Neural progenitor cell (in vitro differentiated cells): ENCODE measurements around the gene GPR135. TPM values are rescaled to one million over a fixed set of nuclear protein-coding genes. Genes with fewer than 3 reads are reported as not detected.
A peak's percentile ranks its signal among the peaks of the same experiment; 100 is the strongest.

Experiments used
- DNase-seq: peaks from one replicate; pipeline ENCODE4 v3.0.0-alpha.2; 2016; ENCODE audit warnings: low spot score
- H2AFZ ChIP-seq: fragments of 200-600 bp; sonication (generic); replicated peaks from 2 replicates; pipeline ENCODE4 v1.6.1; 2016; ENCODE audit warnings: antibody characterized with exemption
- H3F3A ChIP-seq: fragments of 200-600 bp; sonication (generic); 2 replicates; pipeline ENCODE4 v1.6.1; 2016; ENCODE audit warnings: antibody characterized with exemption, low read depth
- H3K27ac ChIP-seq: fragments of 200-600 bp; sonication (generic); 2 replicates; pipeline ENCODE4 v1.5.1; 2016; ENCODE audit warnings: mild to moderate bottlenecking
- H3K27me3 ChIP-seq: fragments of 200-600 bp; sonication (generic); 2 replicates; pipeline ENCODE4 v1.6.1; 2016; ENCODE audit warnings: mild to moderate bottlenecking, moderate library complexity
- H3K36me3 ChIP-seq: fragments of 200-600 bp; sonication (generic); 2 replicates; pipeline ENCODE4 v1.5.1; 2016
- H3K4me1 ChIP-seq: fragments of 200-600 bp; sonication (generic); 2 replicates; pipeline ENCODE4 v1.6.1; 2016; ENCODE audit warnings: mixed run types
- H3K4me2 ChIP-seq: fragments of 200-600 bp; sonication (generic); 2 replicates; pipeline ENCODE4 v1.6.1; 2016
- H3K4me3 ChIP-seq: fragments of 200-600 bp; sonication (generic); 2 replicates; pipeline ENCODE4 v1.5.1; 2016
- H3K79me2 ChIP-seq: fragments of 200-600 bp; sonication (generic); 2 replicates; pipeline ENCODE4 v1.6.1; 2016; ENCODE audit warnings: low read depth
- H3K9ac ChIP-seq: fragments of 200-600 bp; sonication (generic); 2 replicates; pipeline ENCODE4 v1.6.1; 2016
- H3K9me3 ChIP-seq: fragments of 200-600 bp; sonication (generic); 2 replicates; pipeline ENCODE4 v1.5.1; 2016; ENCODE audit warnings: low read depth
- H4K20me1 ChIP-seq: fragments of 200-600 bp; sonication (generic); 2 replicates; pipeline ENCODE4 v1.6.1; 2016; ENCODE audit warnings: low read depth
- H3K27ac Mint-ChIP-seq: 3 replicates; pipeline ENCODE4 v1.8.0; 2021; ENCODE audit warnings: mixed read lengths
- H3K27me3 Mint-ChIP-seq: 2 replicates; pipeline ENCODE4 v1.8.0; 2022; ENCODE audit warnings: low read depth, mild to moderate bottlenecking, inconsistent platforms, moderate library complexity, mixed read lengths; ENCODE audit not compliant: insufficient read depth
- H3K36me3 Mint-ChIP-seq: 3 replicates; pipeline ENCODE4 v1.8.0; 2021; ENCODE audit warnings: mixed read lengths
- H3K4me1 Mint-ChIP-seq: 3 replicates; pipeline ENCODE4 v1.8.0; 2021; ENCODE audit warnings: mixed read lengths
- H3K4me3 Mint-ChIP-seq: 3 replicates; pipeline ENCODE4 v1.8.0; 2021; ENCODE audit warnings: mild to moderate bottlenecking, moderate library complexity, mixed read lengths
- H3K9me3 Mint-ChIP-seq: 3 replicates; pipeline ENCODE4 v1.8.0; 2020; ENCODE audit warnings: mixed read lengths
- EZH2 ChIP-seq: fragments of 200-600 bp; sonication (generic); IDR thresholded peaks from 2 replicates; pipeline ENCODE4 v1.6.1; 2017; ENCODE audit warnings: antibody characterized with exemption, mild to moderate bottlenecking, moderate library complexity
- EZH2phosphoT487 ChIP-seq: fragments of 200-600 bp; sonication (generic); IDR thresholded peaks from 2 replicates; pipeline ENCODE4 v1.6.1; 2017; ENCODE audit warnings: antibody characterized with exemption
- total RNA-seq: library from RNA; depleted of rRNA; stranded (reverse); fragments of >200 nt; gene quantifications from 2 replicates; pipeline ENCODE4 v1.2.3, GENCODE V29; 2015; ENCODE audit warnings: low replicate concordance
- TF ChIP-seq, protein P1 (sequence below): fragments of 200-600 bp; sonication (generic); IDR thresholded peaks from 2 replicates; pipeline ENCODE4 v1.5.1; 2017; ENCODE audit warnings: antibody characterized with exemption, mild to moderate bottlenecking

Gene GPR135
- total RNA-seq, 1 donor from 2014 or later: 3.1 TPM

DNA sequence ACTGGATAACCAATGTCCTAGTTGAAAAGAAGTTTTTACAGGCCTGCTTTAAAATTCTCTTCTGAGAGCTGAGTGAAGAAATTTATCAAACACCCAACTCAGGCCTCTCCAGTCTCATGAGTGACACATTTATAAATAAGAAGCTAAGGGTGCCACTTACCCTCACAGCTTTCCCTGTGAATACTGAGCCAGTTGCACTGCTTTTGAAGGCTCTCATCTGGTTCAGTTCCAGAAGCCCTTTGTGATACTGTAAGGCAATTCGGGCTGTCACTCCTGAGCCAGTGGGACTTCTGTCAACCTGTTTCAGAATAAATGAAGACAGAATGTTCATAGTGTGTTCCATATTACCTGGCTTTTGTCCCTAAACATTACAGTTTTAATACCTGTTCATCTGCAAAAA lies 10.5 kb upstream of the GPR135 start:
- no peak overlapping the region for H3K27ac Mint-ChIP-seq
- TF ChIP-seq, protein P1, sequence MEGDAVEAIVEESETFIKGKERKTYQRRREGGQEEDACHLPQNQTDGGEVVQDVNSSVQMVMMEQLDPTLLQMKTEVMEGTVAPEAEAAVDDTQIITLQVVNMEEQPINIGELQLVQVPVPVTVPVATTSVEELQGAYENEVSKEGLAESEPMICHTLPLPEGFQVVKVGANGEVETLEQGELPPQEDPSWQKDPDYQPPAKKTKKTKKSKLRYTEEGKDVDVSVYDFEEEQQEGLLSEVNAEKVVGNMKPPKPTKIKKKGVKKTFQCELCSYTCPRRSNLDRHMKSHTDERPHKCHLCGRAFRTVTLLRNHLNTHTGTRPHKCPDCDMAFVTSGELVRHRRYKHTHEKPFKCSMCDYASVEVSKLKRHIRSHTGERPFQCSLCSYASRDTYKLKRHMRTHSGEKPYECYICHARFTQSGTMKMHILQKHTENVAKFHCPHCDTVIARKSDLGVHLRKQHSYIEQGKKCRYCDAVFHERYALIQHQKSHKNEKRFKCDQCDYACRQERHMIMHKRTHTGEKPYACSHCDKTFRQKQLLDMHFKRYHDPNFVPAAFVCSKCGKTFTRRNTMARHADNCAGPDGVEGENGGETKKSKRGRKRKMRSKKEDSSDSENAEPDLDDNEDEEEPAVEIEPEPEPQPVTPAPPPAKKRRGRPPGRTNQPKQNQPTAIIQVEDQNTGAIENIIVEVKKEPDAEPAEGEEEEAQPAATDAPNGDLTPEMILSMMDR: no peak
- no peak for TF ChIP-seq EZH2
- TF ChIP-seq EZH2phosphoT487: no peak
- Histone ChIP-seq H2AFZ (no peak overlapping the region), H3F3A (no peaks in the 10 kb centered on the region), H3K4me3 (no peak overlapping the region), H3K79me2 (no peaks in the 10 kb centered on the region), H3K27me3 (no peaks in the 10 kb centered on the region), H3K4me2 (no peak overlapping the region), H3K36me3 (no peaks in the 10 kb centered on the region), H3K27ac (no peak overlapping the region), H3K9me3 (no peaks in the 10 kb centered on the region), H4K20me1 (peaks cover 4% of the 10 kb centered on the region), H3K9ac (no peak overlapping the region), H3K4me1 (no peaks in the 10 kb centered on the region)
- H3K36me3 Mint-ChIP-seq: peaks cover 10% of the 10 kb centered on the region
- H3K9me3 Mint-ChIP-seq: no peaks in the 10 kb centered on the region
- H3K4me3 Mint-ChIP-seq: no peak overlapping the region
- no peak for DNase-seq
- H3K4me1 Mint-ChIP-seq: peaks cover 5% of the 10 kb centered on the region
- no peaks in the 10 kb centered on the region for H3K27me3 Mint-ChIP-seq

DNA sequence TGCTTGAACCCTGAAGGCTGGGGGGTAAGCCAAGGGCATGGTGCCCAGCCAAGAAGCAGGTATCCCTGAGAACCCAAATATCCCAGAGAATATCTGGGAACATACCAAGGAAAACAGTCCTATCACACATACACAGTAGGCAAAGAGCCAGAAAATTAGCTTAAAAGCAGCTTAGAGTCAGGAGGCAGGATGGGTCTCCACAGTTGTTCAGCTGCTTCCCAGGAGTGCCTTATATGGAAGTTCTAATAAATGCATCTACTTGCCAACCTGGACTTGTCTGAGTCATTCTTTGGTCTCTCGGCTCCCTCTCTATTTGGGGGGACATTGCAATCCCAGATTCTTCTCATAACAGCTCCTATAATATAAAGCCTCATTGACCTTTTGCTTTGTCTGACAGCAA lies 9.0 kb upstream of the GPR135 start:
- Histone ChIP-seq H3F3A (no peaks in the 10 kb centered on the region), H2AFZ (no peak overlapping the region), H3K79me2 (no peaks in the 10 kb centered on the region), H3K36me3 (no peaks in the 10 kb centered on the region), H3K4me3 (no peak overlapping the region), H3K27ac (no peak overlapping the region), H3K27me3 (no peaks in the 10 kb centered on the region), H3K9me3 (no peaks in the 10 kb centered on the region), H4K20me1 (peaks cover 4% of the 10 kb centered on the region), H3K4me2 (no peak overlapping the region), H3K9ac (no peak overlapping the region), H3K4me1 (no peaks in the 10 kb centered on the region)
- peaks cover 5% of the 10 kb centered on the region for H3K4me1 Mint-ChIP-seq
- H3K36me3 Mint-ChIP-seq: peaks cover 10% of the 10 kb centered on the region
- H3K4me3 Mint-ChIP-seq: no peak overlapping the region
- H3K9me3 Mint-ChIP-seq: no peaks in the 10 kb centered on the region
- H3K27ac Mint-ChIP-seq: no peak overlapping the region
- TF ChIP-seq EZH2phosphoT487: no peak
- TF ChIP-seq EZH2: no peak
- TF ChIP-seq, protein P1: no peak
- DNase-seq: no peak
- no peaks in the 10 kb centered on the region for H3K27me3 Mint-ChIP-seq

DNA sequence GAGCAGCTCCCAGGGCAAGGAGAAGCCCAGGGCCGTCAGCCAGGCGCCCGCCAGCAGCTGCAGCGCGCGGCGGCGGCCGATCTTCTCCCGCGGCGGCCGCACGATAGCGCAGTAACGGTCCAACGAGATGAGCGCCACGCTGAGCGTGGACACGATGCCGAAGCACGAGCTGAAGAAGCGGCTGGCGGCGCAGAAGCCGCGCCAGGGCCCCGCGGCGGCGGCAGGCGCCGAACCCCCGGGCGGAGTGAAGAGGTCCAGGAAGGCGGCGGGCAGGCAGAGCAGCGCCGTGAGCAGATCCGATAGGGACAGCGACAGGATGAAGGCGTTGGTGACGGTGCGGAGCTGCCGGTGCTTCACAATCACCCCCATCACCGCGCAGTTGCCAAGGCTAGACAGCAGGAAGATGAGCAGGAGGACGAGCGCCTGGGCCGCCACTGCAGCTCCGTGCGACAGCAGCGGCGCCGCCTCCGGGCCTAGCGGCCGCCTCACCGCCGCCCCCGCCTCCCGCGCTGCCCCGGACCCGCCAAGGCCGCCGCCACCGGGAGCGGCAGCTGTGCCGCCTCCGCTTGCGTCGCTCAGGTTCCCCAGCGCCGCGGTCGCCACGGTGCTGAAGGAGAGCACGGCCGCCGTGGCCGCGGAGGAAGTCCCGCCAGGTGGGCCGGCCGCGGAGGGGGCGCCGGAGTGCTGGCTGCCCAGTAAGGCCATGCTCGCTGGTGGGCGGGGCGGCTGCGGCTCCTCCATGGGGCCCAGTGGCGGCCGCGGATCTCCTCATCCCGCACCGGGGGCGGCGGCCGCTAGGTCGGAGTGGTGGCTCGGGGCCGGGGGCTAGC lies 479 bp downstream of the GPR135 start:
- Mint-ChIP-seq H3K9me3 (no peaks in the 10 kb centered on the region), H3K4me1 (peaks cover 10% of the 10 kb centered on the region), H3K27ac (peak overlapping the region; percentile 78), H3K36me3 (peaks cover 6% of the 10 kb centered on the region), H3K4me3 (peak overlapping the region; percentile 90), H3K27me3 (no peaks in the 10 kb centered on the region)
- peak; percentile 89 for DNase-seq
- TF ChIP-seq, protein P1: no peak
- TF ChIP-seq EZH2 (no peak), EZH2phosphoT487 (no peak)
- H3K79me2 ChIP-seq: no peaks in the 10 kb centered on the region
- peaks cover 20% of the 10 kb centered on the region for H4K20me1 ChIP-seq
- peak overlapping the region; percentile 96 for H2AFZ ChIP-seq
- no peak overlapping the region for H3K27ac ChIP-seq
- H3K9me3 ChIP-seq: no peaks in the 10 kb centered on the region
- peaks cover 6% of the 10 kb centered on the region for H3K4me1 ChIP-seq
- H3F3A ChIP-seq: peaks cover 25% of the 10 kb centered on the region
- peak overlapping the region; percentile 99 for H3K4me2 ChIP-seq
- no peaks in the 10 kb centered on the region for H3K36me3 ChIP-seq
- H3K4me3 ChIP-seq: peak overlapping the region; percentile 66
- H3K9ac ChIP-seq: no peak overlapping the region
- H3K27me3 ChIP-seq: peaks cover 47% of the 10 kb centered on the region
